Measurements from ENCODE around the gene TMEM178A.

DNA sequence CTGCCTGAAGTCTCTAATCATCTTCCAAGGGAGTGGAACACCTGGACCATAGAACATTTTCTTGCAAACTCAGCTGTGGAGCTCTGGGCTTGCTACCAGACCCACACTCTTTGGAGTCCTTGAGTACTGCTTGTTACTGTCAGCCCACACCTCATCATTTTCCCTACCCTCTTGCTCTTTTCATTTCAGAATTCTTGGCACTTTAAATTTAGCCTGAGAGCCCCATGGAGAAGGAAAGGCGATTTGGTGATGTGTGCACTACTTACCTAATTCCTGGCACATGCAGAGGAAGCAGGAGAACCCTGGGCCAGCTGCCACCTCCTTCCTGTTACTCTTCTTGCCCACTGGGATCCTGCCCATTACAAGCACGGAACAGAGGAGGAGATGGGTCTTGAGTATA, 31.7 kb downstream of the TMEM178A start:
- no peak for TF ChIP-seq EP300 (IDR thresholded peaks at IDR 0.05)
- TF ChIP-seq, protein P1, sequence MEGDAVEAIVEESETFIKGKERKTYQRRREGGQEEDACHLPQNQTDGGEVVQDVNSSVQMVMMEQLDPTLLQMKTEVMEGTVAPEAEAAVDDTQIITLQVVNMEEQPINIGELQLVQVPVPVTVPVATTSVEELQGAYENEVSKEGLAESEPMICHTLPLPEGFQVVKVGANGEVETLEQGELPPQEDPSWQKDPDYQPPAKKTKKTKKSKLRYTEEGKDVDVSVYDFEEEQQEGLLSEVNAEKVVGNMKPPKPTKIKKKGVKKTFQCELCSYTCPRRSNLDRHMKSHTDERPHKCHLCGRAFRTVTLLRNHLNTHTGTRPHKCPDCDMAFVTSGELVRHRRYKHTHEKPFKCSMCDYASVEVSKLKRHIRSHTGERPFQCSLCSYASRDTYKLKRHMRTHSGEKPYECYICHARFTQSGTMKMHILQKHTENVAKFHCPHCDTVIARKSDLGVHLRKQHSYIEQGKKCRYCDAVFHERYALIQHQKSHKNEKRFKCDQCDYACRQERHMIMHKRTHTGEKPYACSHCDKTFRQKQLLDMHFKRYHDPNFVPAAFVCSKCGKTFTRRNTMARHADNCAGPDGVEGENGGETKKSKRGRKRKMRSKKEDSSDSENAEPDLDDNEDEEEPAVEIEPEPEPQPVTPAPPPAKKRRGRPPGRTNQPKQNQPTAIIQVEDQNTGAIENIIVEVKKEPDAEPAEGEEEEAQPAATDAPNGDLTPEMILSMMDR (IDR thresholded peaks at IDR 0.05), result no peak
- no peak for TF ChIP-seq POLR2A (IDR thresholded peaks at IDR 0.05)

Data from sigmoid colon (tissue), 4 donors.